Stimulated activated CD4-positive, alpha-beta T cell treated with anti-CD3 and anti-CD28 coated beads, Interleukin-12 subunit alpha, Interleukin-12 subunit beta, amount 100 ng/mL, for 48 hours (primary cell): ENCODE results near the gene DUOX1.

ENCODE experiments used
- DNase-seq, 3 donors: peaks; one replicate each; pipeline ENCODE4 v3.0.0-alpha.2; 2020; ENCODE audit warnings: low read depth in 2 of 3, low spot score in 1 of 3

Gene DUOX1

GRCh38 chr15:45185903-45186770 lies 56.3 kb downstream of the DUOX1 start:
- DNase-seq: no peak

DNA sequence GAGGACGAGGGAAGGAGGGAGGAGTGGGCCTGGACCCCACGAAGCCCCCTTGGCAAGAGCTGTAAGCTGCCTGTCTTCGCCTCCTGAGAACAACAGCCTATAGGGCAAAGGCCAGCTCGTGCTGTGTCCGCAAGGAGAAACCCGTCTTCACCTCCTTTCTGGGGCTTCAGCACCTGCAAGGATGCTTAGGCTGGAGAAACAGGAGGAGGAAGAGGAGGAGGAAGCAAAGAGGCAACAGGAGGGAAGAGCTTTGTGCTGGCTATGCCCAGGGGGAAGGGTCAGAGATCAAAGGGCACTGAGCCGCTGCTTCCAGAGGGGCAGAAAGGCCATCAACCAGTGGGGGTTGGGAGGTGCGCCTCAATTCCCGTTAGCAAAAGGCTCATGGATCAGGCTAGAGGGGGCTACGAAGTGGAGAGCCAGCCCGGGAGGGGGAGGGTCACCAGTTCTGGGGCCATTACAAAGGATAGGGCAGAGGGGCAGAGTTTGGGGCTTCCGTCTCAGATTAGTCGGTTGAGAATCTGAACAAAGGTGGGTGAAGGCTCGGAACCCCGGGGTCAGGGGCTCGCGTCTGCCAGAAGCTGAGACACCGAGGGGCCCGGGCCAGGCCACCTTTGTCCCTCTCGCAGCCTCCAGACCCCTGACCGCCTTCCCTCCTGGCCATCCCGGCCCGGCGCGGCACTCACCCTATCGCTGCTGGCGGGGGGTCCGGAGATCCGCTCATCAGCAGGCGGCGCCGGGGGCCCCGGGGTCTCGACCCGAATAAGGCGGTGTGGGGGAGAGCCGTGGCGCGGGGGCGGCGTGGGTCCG lies 57.2 kb downstream of the DUOX1 start:
- no peak for DNase-seq

DNA sequence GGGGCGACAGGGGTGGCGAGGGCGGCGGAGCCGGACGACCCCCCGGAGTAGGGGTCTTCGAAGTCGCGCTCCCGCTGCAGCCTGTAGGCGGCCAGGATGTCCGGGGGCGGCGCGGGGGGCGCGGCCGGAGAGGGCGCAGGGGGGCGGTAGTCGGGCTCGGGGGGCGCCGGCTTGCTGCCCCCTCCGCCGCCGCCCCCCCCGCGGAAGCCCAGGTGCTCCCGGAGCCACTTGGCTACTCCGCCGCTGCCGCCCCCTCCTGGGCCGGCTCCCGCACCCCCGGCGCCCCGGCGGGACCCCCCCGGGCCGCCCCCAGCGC lies 57.7 kb downstream of the DUOX1 start:
- DNase-seq: no peak

DNA sequence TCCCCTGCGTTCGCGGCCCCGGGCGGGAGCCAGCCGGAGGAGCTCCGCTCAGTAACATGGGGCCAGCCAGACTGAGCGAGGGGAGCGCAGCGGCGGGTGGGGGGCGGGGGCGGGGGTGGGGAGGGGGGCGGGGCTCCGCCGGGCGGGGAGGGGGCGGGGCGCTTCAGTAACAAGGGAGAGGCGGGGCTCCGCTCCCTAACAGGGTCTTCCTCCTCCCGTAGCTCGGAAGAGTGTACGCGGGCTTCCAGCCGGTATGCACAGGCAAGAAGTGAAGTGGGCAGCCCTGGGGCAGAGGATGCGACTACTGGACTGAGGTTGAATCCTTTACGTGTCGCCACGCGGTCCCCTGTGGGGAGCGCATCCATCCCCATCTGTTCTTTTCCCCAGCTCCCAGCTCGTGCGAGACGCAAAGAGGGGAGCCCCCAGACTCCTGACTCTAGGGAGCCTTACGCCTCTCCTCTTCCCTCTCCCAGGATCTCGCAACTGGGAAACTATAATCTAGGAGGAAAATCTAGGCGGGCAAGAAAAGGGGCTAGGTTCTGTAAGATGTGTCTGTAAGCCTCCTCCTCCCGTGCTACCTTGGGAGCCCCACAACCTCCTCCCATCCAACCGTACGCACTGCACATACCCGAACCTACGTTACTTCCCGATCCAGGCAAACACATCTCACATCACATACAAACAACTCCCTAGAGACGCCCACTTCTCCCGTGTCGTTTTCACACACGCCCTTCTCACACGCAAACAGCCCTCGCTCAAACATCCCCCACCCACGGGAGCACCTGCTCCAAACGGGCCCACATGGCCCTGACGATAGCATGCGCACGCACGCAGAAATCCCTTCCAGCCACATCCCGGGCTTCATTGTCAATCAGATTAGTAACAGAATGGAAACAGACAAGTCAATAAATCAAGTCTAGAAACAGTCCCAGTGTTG lies 58.4 kb downstream of the DUOX1 start, which contains the start of gene SHF:
Gene SHF, minus strand, starts transcription at position 73 of the 937 bp plus-strand sequence. Its CDS starts 15 bp downstream, at position 58.
- peak in 2 of 3 donors; percentile 66 to 73 for DNase-seq

- no peak for DNase-seq
Observed at GRCh38 chr15:45197512-45197911, 67.7 kb downstream of the DUOX1 start.

- DNase-seq: peak; percentile 83 to 98 (median 95)
Observed at GRCh38 chr15:45198337-45199135, 68.7 kb downstream of the DUOX1 start.

DNA sequence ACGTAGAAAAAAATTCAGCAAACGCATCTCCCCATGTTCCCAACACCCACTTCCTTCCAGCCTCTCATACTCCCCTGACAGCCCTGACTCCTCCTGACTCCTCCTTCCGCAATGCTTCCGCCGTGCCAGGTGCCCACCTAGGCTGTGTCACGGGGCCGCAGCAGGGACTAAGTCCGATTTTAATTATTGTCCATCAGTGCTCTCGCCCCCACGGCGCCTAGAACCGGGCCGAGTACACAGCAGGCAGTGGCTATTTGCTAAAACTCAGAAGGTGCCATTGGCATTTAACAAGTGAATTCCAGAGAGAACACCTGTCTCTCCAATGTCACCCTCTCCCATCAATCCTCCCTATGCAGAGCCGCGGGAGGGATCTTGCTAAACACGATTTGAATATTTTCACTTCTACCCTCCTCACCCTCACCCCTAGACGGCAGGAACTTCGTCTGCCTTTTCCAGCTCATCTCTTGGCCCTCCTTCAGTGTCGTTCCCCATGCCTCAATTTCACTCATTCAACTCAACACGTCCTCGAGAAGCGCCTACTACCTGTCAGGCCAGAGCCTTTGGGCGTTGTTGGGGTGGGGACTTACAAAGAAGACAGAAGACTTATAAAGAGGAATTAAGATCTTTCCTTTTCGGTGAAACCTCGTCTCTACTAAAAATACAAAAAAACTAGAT lies 69.5 kb downstream of the DUOX1 start:
- DNase-seq: peak in 2 of 3 donors; percentile 25 to 30

GRCh38 chr15:45200001-45200798 lies 70.4 kb downstream of the DUOX1 start:
- DNase-seq: peak; percentile 91 to 100 (median 97)

DNA sequence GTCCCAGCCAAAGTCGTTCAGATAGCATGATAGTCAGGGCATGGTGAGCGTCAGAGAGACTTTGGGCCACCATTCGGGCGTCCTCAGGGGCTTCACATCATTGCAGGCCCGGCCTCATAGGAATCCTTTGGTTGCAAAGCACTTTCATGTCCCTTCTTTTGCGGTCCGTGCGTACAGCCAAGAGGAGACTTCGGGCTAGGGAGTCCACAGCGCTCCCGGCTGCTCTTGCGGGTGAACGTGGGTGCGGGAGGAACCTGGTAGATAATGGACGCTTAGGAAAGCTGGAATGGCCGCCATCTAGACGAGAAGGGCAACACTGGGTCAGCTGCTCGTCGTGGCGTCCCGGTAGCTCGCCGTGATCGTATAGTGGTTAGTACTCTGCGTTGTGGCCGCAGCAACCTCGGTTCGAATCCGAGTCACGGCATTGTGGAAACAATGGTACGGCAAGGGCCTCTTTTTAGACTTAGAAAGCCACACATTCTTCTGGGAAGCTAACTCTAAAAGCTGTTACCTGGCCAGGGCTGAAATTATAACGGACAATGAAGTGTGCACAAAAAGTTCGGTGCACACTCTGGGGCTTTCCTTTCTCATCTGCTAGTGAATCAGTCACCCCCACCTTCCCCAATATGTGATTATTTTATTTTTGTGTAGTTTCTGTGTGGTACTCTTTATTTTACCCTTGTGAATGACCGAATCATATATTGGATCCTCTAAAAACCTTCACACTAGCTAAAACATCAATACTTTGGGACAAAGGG lies 71.2 kb downstream of the DUOX1 start:
- peak; percentile 77 to 89 (median 81) for DNase-seq

- no peak for DNase-seq
Observed at GRCh38 chr15:45201557-45201859, 71.7 kb downstream of the DUOX1 start.

DNA sequence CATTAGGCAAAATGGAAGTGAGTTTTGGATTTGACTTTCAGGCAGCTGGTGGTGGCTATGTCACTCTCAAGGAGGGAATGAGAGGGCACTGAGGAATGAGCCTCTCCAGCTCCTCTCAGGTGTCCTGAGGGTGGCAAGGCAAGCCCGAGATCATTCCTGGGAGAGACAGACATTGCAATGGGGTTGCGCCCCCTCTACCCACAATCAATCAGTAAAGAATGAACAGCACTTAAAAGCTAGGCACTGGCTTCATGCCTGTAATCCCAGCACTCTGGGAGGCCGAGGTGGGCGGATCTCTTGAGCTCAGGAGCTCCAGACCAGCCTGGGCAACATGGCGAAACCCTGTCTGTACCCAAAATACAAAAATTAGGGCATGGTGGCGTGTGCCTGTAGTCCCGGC lies 72.1 kb downstream of the DUOX1 start:
- DNase-seq: no peak

DNA sequence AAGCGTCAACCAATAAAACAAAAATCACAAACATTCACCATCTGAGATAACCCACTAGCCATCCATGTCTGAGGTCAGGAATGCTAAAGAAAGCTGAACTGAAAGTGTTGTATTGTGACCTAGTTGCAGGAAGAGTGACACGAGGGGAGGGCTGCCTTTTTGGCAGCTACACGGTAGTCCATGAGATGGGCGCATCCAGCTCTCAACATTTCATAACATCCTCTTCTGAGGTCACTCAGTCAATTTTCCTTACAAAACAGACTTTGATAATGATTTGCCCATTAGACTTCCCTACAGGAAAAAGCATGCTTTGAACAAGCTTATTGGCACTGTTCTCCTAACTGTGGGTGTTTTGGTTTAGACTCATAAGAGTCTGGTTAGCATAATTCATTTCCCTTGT lies 73.4 kb downstream of the DUOX1 start:
- no peak for DNase-seq

GRCh38 chr15:45205192-45205591 lies 75.4 kb downstream of the DUOX1 start:
- peak in 2 of 3 donors; percentile 60 to 77 for DNase-seq

- DNase-seq: no peak
Observed at GRCh38 chr15:45212493-45212892, 82.7 kb downstream of the DUOX1 start.
